Measurements from ENCODE around the gene ZFR2.

Gene ZFR2

GRCh38 chr19:3852614-3853254 lies 16.1 kb downstream of the ZFR2 start:
- TF ChIP-seq POLR2AphosphoS5 (IDR thresholded peaks at IDR 0.05; ENCODE audit: low read depth, low read length) = no peak
- no peak for TF ChIP-seq SIN3A (IDR thresholded peaks at IDR 0.05; ENCODE audit: borderline replicate concordance, insufficient read depth, low read length)
- no peak for TF ChIP-seq FOXP2 (optimal IDR thresholded peaks at IDR 0.05; ENCODE audit: borderline replicate concordance, extremely low read depth, extremely low read length, insufficient read depth)
- no peak for TF ChIP-seq TAF1 (IDR thresholded peaks at IDR 0.05; ENCODE audit: borderline replicate concordance, insufficient read depth, low read length)
- TF ChIP-seq REST (IDR thresholded peaks at IDR 0.05; ENCODE audit: insufficient read depth in 1 of 2, low read depth in 2 of 2, low read length in 2 of 2) = no peak

GRCh38 chr19:3852177-3852511 lies 16.7 kb downstream of the ZFR2 start:
- TF ChIP-seq SIN3A (IDR thresholded peaks at IDR 0.05; ENCODE audit: borderline replicate concordance, insufficient read depth, low read length) = no peak
- no peak for TF ChIP-seq FOXP2 (optimal IDR thresholded peaks at IDR 0.05; ENCODE audit: borderline replicate concordance, extremely low read depth, extremely low read length, insufficient read depth)
- TF ChIP-seq TAF1 (IDR thresholded peaks at IDR 0.05; ENCODE audit: borderline replicate concordance, insufficient read depth, low read length) = no peak
- TF ChIP-seq REST (IDR thresholded peaks at IDR 0.05; ENCODE audit: insufficient read depth in 1 of 2, low read depth in 2 of 2, low read length in 2 of 2) = no peak
- no peak for TF ChIP-seq POLR2AphosphoS5 (IDR thresholded peaks at IDR 0.05; ENCODE audit: low read depth, low read length)

GRCh38 chr19:3851254-3852176 lies 17.3 kb downstream of the ZFR2 start:
- TF ChIP-seq REST (IDR thresholded peaks at IDR 0.05; ENCODE audit: insufficient read depth in 1 of 2, low read depth in 2 of 2, low read length in 2 of 2) (no peak), TAF1 (IDR thresholded peaks at IDR 0.05; ENCODE audit: borderline replicate concordance, insufficient read depth, low read length) (no peak), FOXP2 (optimal IDR thresholded peaks at IDR 0.05; ENCODE audit: borderline replicate concordance, extremely low read depth, extremely low read length, insufficient read depth) (no peak), POLR2AphosphoS5 (IDR thresholded peaks at IDR 0.05; ENCODE audit: low read depth, low read length) (no peak), SIN3A (IDR thresholded peaks at IDR 0.05; ENCODE audit: borderline replicate concordance, insufficient read depth, low read length) (no peak)

GRCh38 chr19:3850320-3850972 lies 18.4 kb downstream of the ZFR2 start:
- no peak for TF ChIP-seq FOXP2 (optimal IDR thresholded peaks at IDR 0.05; ENCODE audit: borderline replicate concordance, extremely low read depth, extremely low read length, insufficient read depth)
- TF ChIP-seq SIN3A (IDR thresholded peaks at IDR 0.05; ENCODE audit: borderline replicate concordance, insufficient read depth, low read length) = no peak
- TF ChIP-seq TAF1 (IDR thresholded peaks at IDR 0.05; ENCODE audit: borderline replicate concordance, insufficient read depth, low read length) = no peak
- TF ChIP-seq POLR2AphosphoS5 (IDR thresholded peaks at IDR 0.05; ENCODE audit: low read depth, low read length) = no peak
- TF ChIP-seq REST (IDR thresholded peaks at IDR 0.05; ENCODE audit: insufficient read depth in 1 of 2, low read depth in 2 of 2, low read length in 2 of 2) = no peak
